Mononuclear cell (primary cell): Measurements from ENCODE around the gene OR6Q1. TPM values are rescaled to one million over a fixed set of nuclear protein-coding genes. Genes with fewer than 3 reads are reported as not detected.

Experiments used
- H3K27me3 ChIP-seq: 2 replicates; pipeline ENCODE4 v1.6.0; 2011; ENCODE audit warnings: low read length, control low read depth; ENCODE audit not compliant: insufficient read depth
- H3K4me1 ChIP-seq: 2 replicates; pipeline ENCODE4 v1.5.1; 2011; ENCODE audit warnings: mild to moderate bottlenecking, low read length, control low read depth; ENCODE audit not compliant: insufficient read depth
- H3K4me3 ChIP-seq: 2 replicates; pipeline ENCODE4 v1.5.1; 2011; ENCODE audit warnings: mild to moderate bottlenecking, low read length, moderate library complexity
- H3K9me3 ChIP-seq: 2 replicates; pipeline ENCODE4 v1.5.1; 2011; ENCODE audit warnings: low read depth, mild to moderate bottlenecking, control low read depth, low read length
- total RNA-seq: library from RNA; depleted of rRNA; stranded (reverse); fragments of >200 nt; gene quantifications from one replicate; pipeline ENCODE4 v1.2.3, GENCODE V29; 2012

The OR6Q1 gene
- total RNA-seq, 1 donor = not detected

- Histone ChIP-seq H3K4me3 (no peak overlapping the region), H3K4me1 (no peaks in the 10 kb centered on the region), H3K27me3 (no peaks in the 10 kb centered on the region), H3K9me3 (no peaks in the 10 kb centered on the region)
Measured at GRCh38 chr11:58034471-58034870, 3.7 kb downstream of the OR6Q1 start.

- no peaks in the 10 kb centered on the region for H3K4me1 ChIP-seq
- H3K27me3 ChIP-seq = no peaks in the 10 kb centered on the region
- H3K4me3 ChIP-seq = no peak overlapping the region
- H3K9me3 ChIP-seq = no peaks in the 10 kb centered on the region
Measured at GRCh38 chr11:58039589-58039988, 8.8 kb downstream of the OR6Q1 start.

GRCh38 chr11:58043379-58043778 lies 12.6 kb downstream of the OR6Q1 start:
- Histone ChIP-seq H3K27me3 (no peaks in the 10 kb centered on the region), H3K4me3 (no peak overlapping the region), H3K4me1 (no peaks in the 10 kb centered on the region), H3K9me3 (no peaks in the 10 kb centered on the region)

- H3K27me3 ChIP-seq = no peaks in the 10 kb centered on the region
- H3K9me3 ChIP-seq = no peaks in the 10 kb centered on the region
- H3K4me1 ChIP-seq = no peaks in the 10 kb centered on the region
Measured at GRCh38 chr11:58046231-58046630, 15.5 kb downstream of the OR6Q1 start.

GRCh38 chr11:58047818-58048217 lies 17.1 kb downstream of the OR6Q1 start:
- Histone ChIP-seq H3K4me1 (no peaks in the 10 kb centered on the region), H3K9me3 (no peaks in the 10 kb centered on the region), H3K4me3 (no peak overlapping the region), H3K27me3 (no peaks in the 10 kb centered on the region)

More at GRCh38 chr11:58046231-58046630, 15.5 kb downstream of the OR6Q1 start:
- no peak overlapping the region for H3K4me3 ChIP-seq

GRCh38 chr11:58055806-58056401 lies 25.2 kb downstream of the OR6Q1 start:
- Histone ChIP-seq H3K4me1 (no peaks in the 10 kb centered on the region), H3K9me3 (no peaks in the 10 kb centered on the region), H3K4me3 (no peak overlapping the region), H3K27me3 (no peaks in the 10 kb centered on the region)

- no peak overlapping the region for H3K4me3 ChIP-seq
- no peaks in the 10 kb centered on the region for H3K4me1 ChIP-seq
- no peaks in the 10 kb centered on the region for H3K27me3 ChIP-seq
- no peaks in the 10 kb centered on the region for H3K9me3 ChIP-seq
Measured at GRCh38 chr11:58057481-58057880, 26.7 kb downstream of the OR6Q1 start.

GRCh38 chr11:58058276-58059006 lies 27.7 kb downstream of the OR6Q1 start:
- Histone ChIP-seq H3K9me3 (no peaks in the 10 kb centered on the region), H3K4me1 (no peaks in the 10 kb centered on the region), H3K27me3 (no peaks in the 10 kb centered on the region), H3K4me3 (no peak overlapping the region)

GRCh38 chr11:58059007-58059350 lies 28.2 kb downstream of the OR6Q1 start:
- no peaks in the 10 kb centered on the region for H3K27me3 ChIP-seq
- H3K9me3 ChIP-seq = no peaks in the 10 kb centered on the region
- no peaks in the 10 kb centered on the region for H3K4me1 ChIP-seq
- H3K4me3 ChIP-seq = no peak overlapping the region

- H3K4me3 ChIP-seq = no peak overlapping the region
- no peaks in the 10 kb centered on the region for H3K4me1 ChIP-seq
- H3K9me3 ChIP-seq = no peaks in the 10 kb centered on the region
- no peaks in the 10 kb centered on the region for H3K27me3 ChIP-seq
Measured at GRCh38 chr11:58060535-58060934, 29.8 kb downstream of the OR6Q1 start.

- no peaks in the 10 kb centered on the region for H3K4me1 ChIP-seq
- no peaks in the 10 kb centered on the region for H3K9me3 ChIP-seq
- no peak overlapping the region for H3K4me3 ChIP-seq
- H3K27me3 ChIP-seq = no peaks in the 10 kb centered on the region
Measured at GRCh38 chr11:58060939-58061672, 30.4 kb downstream of the OR6Q1 start.

- Histone ChIP-seq H3K9me3 (no peaks in the 10 kb centered on the region), H3K27me3 (no peaks in the 10 kb centered on the region), H3K4me1 (no peaks in the 10 kb centered on the region)
Measured at GRCh38 chr11:58061813-58062212, 31.1 kb downstream of the OR6Q1 start.

GRCh38 chr11:58067685-58068084 lies 36.9 kb downstream of the OR6Q1 start:
- Histone ChIP-seq H3K4me3 (no peak overlapping the region), H3K27me3 (no peaks in the 10 kb centered on the region), H3K4me1 (no peaks in the 10 kb centered on the region), H3K9me3 (no peaks in the 10 kb centered on the region)

More at GRCh38 chr11:58061813-58062212, 31.1 kb downstream of the OR6Q1 start:
- H3K4me3 ChIP-seq = no peak overlapping the region

GRCh38 chr11:58068655-58069054 lies 37.9 kb downstream of the OR6Q1 start:
- no peaks in the 10 kb centered on the region for H3K9me3 ChIP-seq
- no peaks in the 10 kb centered on the region for H3K4me1 ChIP-seq
- no peaks in the 10 kb centered on the region for H3K27me3 ChIP-seq
- H3K4me3 ChIP-seq = no peak overlapping the region

- Histone ChIP-seq H3K9me3 (no peaks in the 10 kb centered on the region), H3K4me1 (no peaks in the 10 kb centered on the region), H3K27me3 (no peaks in the 10 kb centered on the region), H3K4me3 (no peak overlapping the region)
Measured at GRCh38 chr11:58070585-58070984, 39.8 kb downstream of the OR6Q1 start.
